Limb (tissue), 2 donors: ENCODE data around the gene SLC17A2.

Experiments
- DNase-seq, 2 donors: peaks; one replicate each; pipeline ENCODE4 v3.0.0-alpha.2; 2016; ENCODE audit errors: extremely low spot score in 2 of 2

Gene SLC17A2

DNA sequence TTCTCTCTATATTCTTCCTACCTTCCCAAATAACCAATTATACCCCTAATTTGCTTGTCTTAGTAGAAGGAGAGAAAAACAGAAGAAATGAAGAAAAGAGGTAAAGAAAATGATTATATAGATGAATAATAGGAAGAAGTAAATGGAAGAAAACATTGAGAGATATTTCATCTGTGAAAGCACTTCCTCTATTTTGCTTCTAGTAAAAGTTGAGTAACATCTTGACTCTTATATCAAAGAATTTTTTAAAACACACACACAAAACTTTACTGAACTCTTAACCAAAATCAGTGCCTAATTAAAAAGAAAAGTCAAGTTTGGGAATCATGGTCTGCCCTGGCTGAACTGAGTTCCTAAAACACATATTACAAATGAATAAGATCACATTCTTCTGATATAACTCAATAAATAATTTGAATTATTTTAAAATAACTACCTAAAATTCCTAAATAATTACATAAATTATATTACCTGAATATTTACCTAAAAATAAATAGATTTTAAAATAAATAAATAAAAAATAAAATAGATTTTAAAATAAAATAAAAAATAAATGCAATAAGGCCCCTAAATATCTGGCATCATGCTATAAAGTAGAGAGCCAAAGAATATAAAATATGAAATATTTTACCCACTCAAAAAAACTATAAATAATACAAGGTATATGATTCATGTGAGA lies 8.8 kb downstream of the SLC17A2 start:
- DNase-seq: no peak

DNA sequence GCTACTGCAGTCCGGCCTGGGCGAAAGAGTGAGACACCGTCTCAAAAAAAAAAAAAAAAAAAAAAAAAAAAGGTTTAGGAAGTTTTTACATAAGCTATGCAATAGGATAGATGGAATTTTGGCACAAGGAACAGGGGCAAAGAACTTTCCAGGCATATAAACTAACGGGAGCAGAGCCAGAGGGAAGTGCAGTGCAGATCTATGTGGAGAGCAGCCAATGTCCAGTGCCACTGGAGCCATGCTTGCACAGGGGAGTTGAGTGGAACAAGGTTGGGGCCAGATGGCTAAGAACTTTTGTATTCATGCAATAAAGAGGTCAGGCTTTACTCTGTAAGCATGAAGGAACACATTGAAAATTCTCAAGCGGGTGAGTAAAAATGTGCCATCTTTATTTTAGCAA lies 10.8 kb downstream of the SLC17A2 start:
- DNase-seq: no peak

- DNase-seq: no peak
Observed at GRCh38 chr6:25918083-25918683, 12.3 kb downstream of the SLC17A2 start.

GRCh38 chr6:25916789-25917490 lies 13.6 kb downstream of the SLC17A2 start:
- DNase-seq: no peak

DNA sequence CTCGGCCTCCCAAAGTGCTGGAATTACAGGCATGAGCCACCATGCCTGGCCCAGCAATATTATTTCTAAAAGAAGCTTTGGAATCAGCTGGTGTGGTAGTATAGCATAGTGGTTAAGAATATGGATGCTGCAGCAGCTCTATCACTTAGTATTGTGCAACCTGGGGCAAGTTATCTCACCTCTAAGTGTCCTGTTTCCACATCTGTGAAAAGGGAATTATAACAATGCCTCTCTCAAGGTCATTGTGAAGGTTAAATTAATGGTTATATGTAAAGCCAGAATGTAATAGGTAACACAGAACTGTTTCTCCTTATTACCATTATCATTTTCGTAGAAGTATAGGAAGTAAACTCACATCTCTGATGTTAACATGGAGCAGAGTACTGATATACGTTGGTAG lies 14.2 kb downstream of the SLC17A2 start:
- DNase-seq: no peak

DNA sequence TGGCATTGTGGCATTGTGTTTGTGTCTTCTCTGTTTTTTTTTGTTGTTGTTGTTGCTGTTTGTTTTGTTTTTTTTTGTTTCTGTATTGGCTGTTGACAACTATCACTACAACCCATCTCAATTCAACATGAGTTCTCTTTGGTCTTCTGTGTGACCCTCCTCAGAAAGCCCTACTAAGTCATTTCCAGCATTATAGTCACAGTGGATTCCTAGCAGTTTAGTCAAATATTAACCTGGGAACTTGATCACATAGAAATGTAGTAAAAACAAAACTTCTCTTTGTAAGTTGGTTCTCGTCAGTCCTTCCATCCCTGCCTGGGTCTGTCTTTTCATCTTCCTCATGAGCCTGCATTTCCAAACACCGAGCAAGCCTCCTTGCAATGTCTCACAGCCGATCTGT lies 16.8 kb downstream of the SLC17A2 start:
- DNase-seq: no peak

DNA sequence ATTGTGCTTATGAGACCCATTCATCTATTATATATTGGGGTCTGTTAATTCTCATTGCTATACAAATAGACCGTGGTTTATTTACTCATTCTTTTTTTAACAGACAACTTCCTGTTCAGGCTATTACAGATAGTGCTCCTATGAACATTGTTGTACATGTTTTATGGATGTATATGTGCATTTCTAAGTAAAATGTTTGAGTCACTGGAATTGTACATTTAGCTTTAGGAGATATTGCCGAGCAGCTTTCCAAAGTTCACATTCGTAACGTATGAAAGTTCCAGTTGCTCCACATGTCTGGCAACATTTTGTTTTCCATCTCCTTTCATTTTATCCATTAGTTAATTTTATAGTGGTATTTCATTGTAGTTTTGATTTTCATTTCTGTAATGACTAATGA lies 19.1 kb downstream of the SLC17A2 start:
- DNase-seq: no peak

- DNase-seq: no peak
Observed at GRCh38 chr6:25907475-25908014, 22.9 kb downstream of the SLC17A2 start.

DNA sequence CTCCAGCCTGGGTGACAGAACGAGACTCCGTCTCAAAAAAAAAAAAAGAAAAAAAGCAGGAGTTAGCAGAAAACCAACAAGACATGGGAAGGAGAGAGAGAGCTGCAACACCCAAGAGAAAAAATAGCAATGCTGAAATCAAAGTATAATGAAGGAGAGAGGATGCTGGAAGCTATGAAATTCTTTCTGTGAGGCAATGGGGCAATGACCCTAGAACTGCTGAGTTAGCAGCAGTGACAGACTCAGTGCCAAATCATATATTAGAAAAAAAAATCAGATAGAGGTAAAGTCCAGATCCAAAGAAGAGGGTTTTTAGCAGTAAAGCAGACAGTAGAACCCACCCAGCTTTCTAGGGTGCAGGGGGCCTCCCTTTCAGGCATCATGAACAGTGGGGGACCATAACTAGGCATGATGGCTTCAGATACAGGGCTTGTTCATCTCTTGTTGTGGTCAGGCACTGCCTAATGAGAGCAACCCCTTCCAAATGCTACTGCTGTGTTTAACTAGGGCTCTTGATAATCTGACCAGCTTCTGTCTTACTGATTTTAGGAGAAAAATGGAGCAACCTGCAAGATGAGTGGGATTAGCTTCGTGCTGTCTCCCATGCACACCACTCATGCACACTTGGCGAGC lies 26.9 kb downstream of the SLC17A2 start:
- DNase-seq: no peak

DNA sequence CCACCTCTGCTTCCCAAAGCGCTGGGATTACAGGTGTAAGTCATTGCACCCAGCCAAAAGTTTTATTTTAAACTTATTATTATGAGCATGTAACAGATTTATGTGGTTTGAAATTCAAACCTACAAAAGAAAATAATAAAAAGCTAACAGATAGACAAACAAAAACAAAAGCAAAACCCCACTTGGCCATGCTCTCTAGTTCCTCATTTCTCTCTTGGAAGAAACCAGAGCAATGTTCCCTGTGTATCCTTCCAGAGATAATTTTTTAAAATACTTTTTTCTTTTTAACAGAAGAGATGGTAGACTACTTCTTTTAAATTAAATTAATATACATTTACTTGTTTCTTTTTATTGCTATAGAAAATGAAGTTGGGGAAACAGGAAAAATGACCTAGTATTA lies 28.4 kb downstream of the SLC17A2 start:
- no peak for DNase-seq

- no peak for DNase-seq
Observed at GRCh38 chr6:25900843-25901242, 29.6 kb downstream of the SLC17A2 start.

- DNase-seq: no peak
Observed at GRCh38 chr6:25899580-25900408, 30.7 kb downstream of the SLC17A2 start.

DNA sequence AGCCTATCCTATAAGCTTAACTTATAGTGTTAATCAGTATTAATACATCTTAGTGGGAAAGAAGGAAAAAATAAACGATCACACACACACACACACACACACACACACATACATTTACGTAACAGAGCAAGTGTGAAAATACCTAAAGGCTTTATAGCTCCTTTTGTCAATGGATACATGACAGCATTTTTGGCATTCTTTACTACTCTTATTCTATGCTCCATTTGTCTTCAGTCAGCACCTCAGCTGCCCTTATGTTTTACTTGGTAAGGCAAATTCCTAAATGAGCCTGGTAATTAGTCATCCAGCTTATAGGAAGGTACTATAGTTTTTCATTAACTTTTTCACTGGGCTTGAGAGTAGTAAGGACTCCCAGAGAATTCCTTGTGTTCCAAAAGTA lies 31.4 kb downstream of the SLC17A2 start:
- DNase-seq: no peak

DNA sequence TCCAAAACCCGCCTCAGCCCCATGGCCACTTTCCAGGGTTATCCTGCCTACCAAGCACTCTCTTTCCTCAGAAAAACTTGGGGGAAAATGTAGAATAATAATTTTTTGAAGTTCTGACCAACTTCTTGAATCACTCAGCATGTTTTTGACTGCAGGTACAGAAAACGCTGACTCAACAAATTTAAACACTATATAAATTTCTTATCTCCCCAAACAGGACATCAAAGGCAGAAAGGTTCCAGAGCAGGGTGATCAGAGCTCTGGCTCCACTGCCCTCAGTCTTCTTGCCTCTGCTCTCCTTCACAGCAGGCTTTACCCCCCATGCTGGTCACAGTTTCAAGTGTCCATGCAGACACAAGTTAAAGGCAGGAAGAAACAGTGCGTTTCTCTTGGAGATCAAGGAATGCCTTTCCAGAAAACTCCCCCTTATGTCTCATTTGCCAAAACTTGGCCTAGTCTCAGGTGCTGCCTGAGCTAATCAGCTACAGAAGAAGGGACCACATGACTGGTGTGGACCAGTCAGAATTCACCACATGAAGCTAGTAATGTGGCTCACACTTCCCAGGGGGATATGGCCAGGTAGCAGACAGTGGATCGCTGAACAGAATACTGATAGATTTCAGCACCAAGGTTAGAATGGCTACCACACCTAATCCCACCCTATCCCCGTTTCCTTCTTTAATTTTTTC lies 32.1 kb downstream of the SLC17A2 start:
- no peak for DNase-seq

DNA sequence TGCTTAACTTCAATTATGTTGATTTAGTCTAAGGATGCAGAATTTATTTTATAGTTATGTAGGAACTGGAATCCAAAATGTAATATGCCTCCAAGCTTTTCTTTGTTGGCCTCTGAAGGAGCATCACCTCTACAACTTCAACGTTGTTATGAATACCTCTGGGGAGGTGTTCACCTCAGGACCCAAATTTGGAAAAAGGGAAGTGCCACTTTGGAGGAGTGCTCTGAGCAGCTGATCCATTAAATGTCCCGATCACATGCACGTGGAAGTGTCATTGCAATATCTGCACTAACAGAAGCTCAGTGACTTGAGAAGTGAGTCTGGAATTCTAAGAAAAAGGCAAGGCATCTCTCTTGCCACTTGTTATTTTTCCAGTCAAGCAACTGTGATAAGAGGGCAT lies 34.2 kb downstream of the SLC17A2 start:
- no peak for DNase-seq

GRCh38 chr6:25895771-25896170 lies 34.7 kb downstream of the SLC17A2 start:
- no peak for DNase-seq

DNA sequence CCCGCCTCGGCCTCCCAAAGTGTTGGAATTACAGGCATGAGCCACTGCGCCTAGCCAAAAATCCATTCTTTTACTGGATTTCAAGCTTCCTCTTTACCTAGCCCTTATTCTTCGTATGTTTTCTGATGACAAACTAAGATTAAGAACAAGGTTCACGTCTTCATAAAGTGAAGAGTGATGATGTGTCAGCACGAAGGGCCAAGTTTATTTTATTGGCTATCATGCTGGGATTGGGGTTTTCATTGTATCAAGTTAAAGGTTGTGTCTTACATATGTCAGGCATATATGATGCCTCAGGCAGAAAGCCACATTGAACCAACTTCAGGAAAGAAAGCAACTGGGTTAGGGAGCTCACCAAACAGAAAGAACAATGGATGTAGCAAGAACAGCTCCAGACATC lies 36.7 kb downstream of the SLC17A2 start:
- DNase-seq: no peak

- no peak for DNase-seq
Observed at GRCh38 chr6:25892877-25893276, 37.6 kb downstream of the SLC17A2 start.

GRCh38 chr6:25889877-25890853 lies 40.3 kb downstream of the SLC17A2 start:
- DNase-seq: peak; percentile 42 to 45
